Measurements from ENCODE around the gene NFKB1. TPM values are rescaled to one million over a fixed set of nuclear protein-coding genes. Genes with fewer than 3 reads are reported as not detected.
"Not testable (repeated sequence)": the region's sequence is repeated elsewhere in the genome, so short reads cannot be mapped to it uniquely, and the experiment has no call there.

The NFKB1 gene
- total RNA-seq, 1 experiment from 2014 or later: 35.6 TPM

GRCh38 chr4:102478186-102478585 lies 23.0 kb upstream of the NFKB1 start:
- H3K36me3 Mint-ChIP-seq (ENCODE audit: insufficient read depth, unreplicated experiment): no peaks in the 10 kb centered on the region
- BruUV-seq (replicated peaks): no TSS peak
- CTCF ChIA-PET: no interaction called here
- H3K27me3 Mint-ChIP-seq (ENCODE audit: unreplicated experiment): peaks cover 15% of the 10 kb centered on the region
- no peak for DNase-seq
- peaks cover 10% of the 10 kb centered on the region for H3K9me3 Mint-ChIP-seq (ENCODE audit: low read depth, unreplicated experiment)
- TF ChIP-seq CTCF (IDR thresholded peaks at IDR 0.05; ENCODE audit: unreplicated experiment): no peak
- H3K4me3 Mint-ChIP-seq (ENCODE audit: low read depth, unreplicated experiment): no peak overlapping the region
- peaks cover 11% of the 10 kb centered on the region for H3K4me1 Mint-ChIP-seq (ENCODE audit: low read depth, unreplicated experiment)
- intact Hi-C loops (cut with micrococcal nuclease; ENCODE audit: unreplicated experiment): no loop called here
- H3K27ac Mint-ChIP-seq (ENCODE audit: unreplicated experiment): no peak overlapping the region

- H3K9me3 Mint-ChIP-seq (ENCODE audit: low read depth, unreplicated experiment); H3K27ac Mint-ChIP-seq (ENCODE audit: unreplicated experiment); BruUV-seq (replicated peaks); intact Hi-C loops (cut with micrococcal nuclease; ENCODE audit: unreplicated experiment); CTCF ChIA-PET; H3K4me1 Mint-ChIP-seq (ENCODE audit: low read depth, unreplicated experiment); H3K4me3 Mint-ChIP-seq (ENCODE audit: low read depth, unreplicated experiment); DNase-seq; H3K36me3 Mint-ChIP-seq (ENCODE audit: insufficient read depth, unreplicated experiment): not testable (repeated sequence)
- H3K27me3 Mint-ChIP-seq (ENCODE audit: unreplicated experiment): peaks cover 15% of the 10 kb centered on the region
Observed at GRCh38 chr4:102479832-102480231, 21.3 kb upstream of the NFKB1 start.

- H3K27ac Mint-ChIP-seq (ENCODE audit: unreplicated experiment): no peak overlapping the region
- no peak overlapping the region for H3K4me3 Mint-ChIP-seq (ENCODE audit: low read depth, unreplicated experiment)
- peaks cover 13% of the 10 kb centered on the region for H3K9me3 Mint-ChIP-seq (ENCODE audit: low read depth, unreplicated experiment)
- no peak for TF ChIP-seq CTCF (IDR thresholded peaks at IDR 0.05; ENCODE audit: unreplicated experiment)
- BruUV-seq (replicated peaks): no TSS peak
- no peaks in the 10 kb centered on the region for H3K36me3 Mint-ChIP-seq (ENCODE audit: insufficient read depth, unreplicated experiment)
- peaks cover 15% of the 10 kb centered on the region for H3K27me3 Mint-ChIP-seq (ENCODE audit: unreplicated experiment)
- no peak for DNase-seq
- intact Hi-C loops (cut with micrococcal nuclease; ENCODE audit: unreplicated experiment): no loop called here
- CTCF ChIA-PET: no interaction called here
- H3K4me1 Mint-ChIP-seq (ENCODE audit: low read depth, unreplicated experiment): no peaks in the 10 kb centered on the region
Observed at GRCh38 chr4:102483120-102483519, 18.0 kb upstream of the NFKB1 start.

GRCh38 chr4:102483990-102484692 lies 17.0 kb upstream of the NFKB1 start:
- H3K4me3 Mint-ChIP-seq (ENCODE audit: low read depth, unreplicated experiment); BruUV-seq (replicated peaks); DNase-seq; intact Hi-C loops (cut with micrococcal nuclease; ENCODE audit: unreplicated experiment); H3K4me1 Mint-ChIP-seq (ENCODE audit: low read depth, unreplicated experiment); H3K27ac Mint-ChIP-seq (ENCODE audit: unreplicated experiment); H3K36me3 Mint-ChIP-seq (ENCODE audit: insufficient read depth, unreplicated experiment); CTCF ChIA-PET: not testable (repeated sequence)
- Mint-ChIP-seq H3K9me3 (ENCODE audit: low read depth, unreplicated experiment) (peaks cover 10% of the 10 kb centered on the region), H3K27me3 (ENCODE audit: unreplicated experiment) (peaks cover 15% of the 10 kb centered on the region)

GRCh38 chr4:102492531-102493241 lies 8.5 kb upstream of the NFKB1 start:
- Mint-ChIP-seq H3K4me3 (ENCODE audit: low read depth, unreplicated experiment) (no peak overlapping the region), H3K27me3 (ENCODE audit: unreplicated experiment) (no peaks in the 10 kb centered on the region), H3K36me3 (ENCODE audit: insufficient read depth, unreplicated experiment) (no peaks in the 10 kb centered on the region), H3K4me1 (ENCODE audit: low read depth, unreplicated experiment) (peaks cover 10% of the 10 kb centered on the region), H3K9me3 (ENCODE audit: low read depth, unreplicated experiment) (no peaks in the 10 kb centered on the region), H3K27ac (ENCODE audit: unreplicated experiment) (no peak overlapping the region)
- no TSS peak for BruUV-seq (replicated peaks)
- no peak for TF ChIP-seq CTCF (IDR thresholded peaks at IDR 0.05; ENCODE audit: unreplicated experiment)
- intact Hi-C loops (cut with micrococcal nuclease; ENCODE audit: unreplicated experiment): no loop called here
- no peak for DNase-seq
- CTCF ChIA-PET: no interaction called here
